ENCODE data around the gene SLC19A2.

DNA sequence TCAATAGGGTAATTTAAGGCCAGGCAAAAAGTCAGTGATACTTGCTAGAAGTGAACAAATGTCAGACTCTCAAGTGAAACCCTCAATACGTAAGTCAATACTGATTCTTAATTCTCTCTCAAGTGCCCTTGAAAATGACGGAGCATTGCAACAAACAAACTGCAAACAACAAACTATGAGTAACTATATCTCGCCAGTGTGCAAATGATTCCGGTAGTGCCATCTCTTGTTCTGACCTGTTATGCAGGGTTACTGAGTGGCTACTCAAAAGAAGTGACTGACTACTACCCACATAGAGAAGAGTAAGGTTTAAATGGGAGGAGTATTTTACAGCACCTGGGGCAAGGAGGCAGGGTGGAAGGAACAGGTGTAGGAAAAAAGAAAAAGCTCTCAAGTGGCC, 1.6 kb downstream of the SLC19A2 start:
- TF ChIP-seq, protein P1, sequence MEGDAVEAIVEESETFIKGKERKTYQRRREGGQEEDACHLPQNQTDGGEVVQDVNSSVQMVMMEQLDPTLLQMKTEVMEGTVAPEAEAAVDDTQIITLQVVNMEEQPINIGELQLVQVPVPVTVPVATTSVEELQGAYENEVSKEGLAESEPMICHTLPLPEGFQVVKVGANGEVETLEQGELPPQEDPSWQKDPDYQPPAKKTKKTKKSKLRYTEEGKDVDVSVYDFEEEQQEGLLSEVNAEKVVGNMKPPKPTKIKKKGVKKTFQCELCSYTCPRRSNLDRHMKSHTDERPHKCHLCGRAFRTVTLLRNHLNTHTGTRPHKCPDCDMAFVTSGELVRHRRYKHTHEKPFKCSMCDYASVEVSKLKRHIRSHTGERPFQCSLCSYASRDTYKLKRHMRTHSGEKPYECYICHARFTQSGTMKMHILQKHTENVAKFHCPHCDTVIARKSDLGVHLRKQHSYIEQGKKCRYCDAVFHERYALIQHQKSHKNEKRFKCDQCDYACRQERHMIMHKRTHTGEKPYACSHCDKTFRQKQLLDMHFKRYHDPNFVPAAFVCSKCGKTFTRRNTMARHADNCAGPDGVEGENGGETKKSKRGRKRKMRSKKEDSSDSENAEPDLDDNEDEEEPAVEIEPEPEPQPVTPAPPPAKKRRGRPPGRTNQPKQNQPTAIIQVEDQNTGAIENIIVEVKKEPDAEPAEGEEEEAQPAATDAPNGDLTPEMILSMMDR (IDR thresholded peaks at IDR 0.05) = no peak
- no peak for TF ChIP-seq POLR2A (IDR thresholded peaks at IDR 0.05)
